HCT116 (cell line): Measurements from ENCODE around the gene SSH2. TPM values are rescaled to one million over a fixed set of nuclear protein-coding genes. Genes with fewer than 3 reads are reported as not detected.

Source experiments
- ATAC-seq: fragments of 200-7000 bp; cut with Tn5 transposase; 2 replicates; pipeline ENCODE4 v1.9.1; 2020; ENCODE audit warnings: mild to moderate bottlenecking, moderate library complexity
- BruUV-seq: library from RNA; stranded (reverse); fragments of 400-500 nt; replicated peaks from 2 replicates; lab custom pipeline; 2021; lab: Mats Ljungman, UMichigan
- CTCF ChIA-PET: fragments of 300-600 bp; sonication (Branson Sonifier 250); formaldehyde crosslinking; loops from one replicate; lab custom pipeline; 2021; ENCODE audit warnings: antibody characterized with exemption; lab: Charles Lee
- POLR2A ChIA-PET: fragments of 300-600, 350-600 bp; sonication (Branson Sonifier 250); formaldehyde crosslinking; loops from one replicate; lab custom pipeline; 2021; ENCODE audit warnings: antibody characterized with exemption; lab: Charles Lee
- RAD21 ChIA-PET, 2 experiments: fragments of 300-600 bp; sonication (Branson Sonifier 250); formaldehyde crosslinking; loops; one replicate each; lab custom pipeline; 2023; ENCODE audit warnings: low total read pairs in 2 of 2; ENCODE audit not compliant: uncharacterized antibody in 2 of 2, unreplicated experiment in 2 of 2, low non-redundant PET in 1 of 2; lab: Charles Lee
- DNase-seq: peaks from one replicate; pipeline ENCODE4 v3.0.0-alpha.2; 2010; ENCODE audit warnings: low read depth, low spot score
- H2AFZ ChIP-seq: fragments of 200-600 bp; shearing (Covaris generic), sonication (generic); 2 replicates; pipeline ENCODE4 v1.6.1; 2017; ENCODE audit warnings: low read depth, mixed run types, mixed read lengths, antibody characterized with exemption, low read length; ENCODE audit not compliant: poor library complexity, severe bottlenecking
- H3K27ac ChIP-seq: 2 replicates; pipeline ENCODE4 v1.5.1; 2012; ENCODE audit warnings: low read depth, low read length
- H3K27me3 ChIP-seq: fragments of 200-600 bp; sonication (generic); 2 replicates; pipeline ENCODE4 v1.6.1; 2016; ENCODE audit warnings: mixed run types, low read length, mixed read lengths; ENCODE audit not compliant: insufficient read depth
- H3K36me3 ChIP-seq, 2 experiments: fragments of 200-500 bp in 1 of 2; fragments of 200-600 bp in 1 of 2; sonication (Bioruptor generic) in 1 of 2; sonication (generic) in 1 of 2; 2 replicates each; pipeline versions ENCODE4 v1.5.1 to v1.6.1; 2014 to 2016; ENCODE audit warnings: low read length in 2 of 2, inconsistent platforms in 1 of 2, mixed read lengths in 1 of 2, mixed run types in 1 of 2; ENCODE audit not compliant: insufficient read depth in 2 of 2, control insufficient read depth in 1 of 2
- H3K4me1 ChIP-seq, 2 experiments: fragments of 200-600 bp in 1 of 2; sonication (generic) in 1 of 2; 2 replicates each; pipeline versions ENCODE4 v1.5.1 to v1.6.1; 2012 to 2017; ENCODE audit warnings: low read length in 2 of 2, inconsistent platforms in 1 of 2, mild to moderate bottlenecking in 1 of 2, mixed read lengths in 1 of 2, mixed run types in 1 of 2, moderate library complexity in 1 of 2; ENCODE audit not compliant: insufficient read depth in 2 of 2, control insufficient read depth in 1 of 2
- H3K4me2 ChIP-seq: fragments of 200-600 bp; sonication (generic); 2 replicates; pipeline ENCODE4 v1.6.1; 2017; ENCODE audit warnings: mixed run types, low read length, mixed read lengths
- H3K4me3 ChIP-seq, 2 experiments: fragments of 200-600 bp in 1 of 2; sonication (generic) in 1 of 2; replicated peaks in 1 of 2; 2 replicates each; pipeline ENCODE4 v1.5.1; 2011 to 2016; ENCODE audit warnings: low read length in 2 of 2, control low read depth in 1 of 2, low read depth in 1 of 2, mild to moderate bottlenecking in 1 of 2, mixed read lengths in 1 of 2, mixed run types in 1 of 2
- H3K79me2 ChIP-seq: fragments of 200-600 bp; sonication (generic); 2 replicates; pipeline ENCODE4 v1.6.1; 2017; ENCODE audit warnings: mild to moderate bottlenecking, mixed run types, low read length, moderate library complexity, mixed read lengths; ENCODE audit not compliant: insufficient read depth
- H3K9ac ChIP-seq: fragments of 200-600 bp; sonication (generic); 2 replicates; pipeline ENCODE4 v1.6.1; 2016; ENCODE audit warnings: low read length, mixed read lengths
- H3K9me2 ChIP-seq: fragments of 200-600 bp; sonication (generic), shearing (Covaris generic); 2 replicates; pipeline ENCODE4 v1.6.1; 2017; ENCODE audit warnings: mixed run types, mild to moderate bottlenecking, moderate library complexity; ENCODE audit not compliant: insufficient read depth
- H3K9me3 ChIP-seq, 2 experiments: fragments of 200-500 bp in 1 of 2; fragments of 200-600 bp in 1 of 2; sonication (Bioruptor generic) in 1 of 2; sonication (generic) in 1 of 2; 2 replicates each; pipeline ENCODE4 v1.6.1; 2014 to 2017; ENCODE audit warnings: low read length in 2 of 2, mixed read lengths in 2 of 2, inconsistent platforms in 1 of 2, low read depth in 1 of 2, mild to moderate bottlenecking in 1 of 2, mixed run types in 1 of 2, moderate library complexity in 1 of 2; ENCODE audit not compliant: control insufficient read depth in 1 of 2, insufficient read depth in 1 of 2
- H4K20me1 ChIP-seq: fragments of 200-600 bp; sonication (generic), shearing (Covaris generic); 2 replicates; pipeline ENCODE4 v1.6.1; 2017; ENCODE audit warnings: mixed run types, mild to moderate bottlenecking, moderate library complexity; ENCODE audit not compliant: insufficient read depth
- ATF3 ChIP-seq: IDR thresholded peaks from 2 replicates; pipeline ENCODE4 v1.6.1; 2012
- CEBPB ChIP-seq: IDR thresholded peaks from 2 replicates; pipeline ENCODE4 v1.6.1; 2012; ENCODE audit warnings: low read depth
- EGR1 ChIP-seq: IDR thresholded peaks from 2 replicates; pipeline ENCODE4 v1.6.1; 2012; ENCODE audit warnings: low read depth
- ELF1 ChIP-seq: IDR thresholded peaks from 2 replicates; pipeline ENCODE4 v1.6.1; 2012; ENCODE audit warnings: low read depth, borderline replicate concordance
- EZH2phosphoT487 ChIP-seq: fragments of 200-600 bp; IDR thresholded peaks from 2 replicates; pipeline ENCODE4 v1.6.1; 2018; ENCODE audit warnings: antibody characterized with exemption, borderline replicate concordance
- JUND ChIP-seq: IDR thresholded peaks from 2 replicates; pipeline ENCODE4 v1.6.1; 2012
- RAD21 ChIP-seq: IDR thresholded peaks from 2 replicates; pipeline ENCODE4 v1.6.1; 2012; ENCODE audit warnings: low read depth, mild to moderate bottlenecking
- REST ChIP-seq: IDR thresholded peaks from 2 replicates; pipeline ENCODE4 v1.6.1; 2012; ENCODE audit warnings: low read depth
- SIN3A ChIP-seq: IDR thresholded peaks from 2 replicates; pipeline ENCODE4 v1.6.1; 2012; ENCODE audit warnings: low read depth
- SP1 ChIP-seq: IDR thresholded peaks from 2 replicates; pipeline ENCODE4 v1.6.1; 2012; ENCODE audit warnings: low read depth
- SRF ChIP-seq: IDR thresholded peaks from 2 replicates; pipeline ENCODE4 v1.6.1; 2012; ENCODE audit warnings: low read depth
- YY1 ChIP-seq: IDR thresholded peaks from 2 replicates; pipeline ENCODE4 v1.6.1; 2011; ENCODE audit warnings: low read length, low read depth, moderate library complexity, mild to moderate bottlenecking; ENCODE audit not compliant: insufficient replicate concordance; ENCODE audit errors: extremely low read depth
- ZFX ChIP-seq: fragments of 450-650 bp; IDR thresholded peaks from 2 replicates; pipeline ENCODE4 v1.6.1; 2017
- ZNF274 ChIP-seq: fragments of 200-500 bp; sonication (Bioruptor generic); IDR thresholded peaks from 2 replicates; pipeline ENCODE4 v1.6.1; 2014; ENCODE audit warnings: mild to moderate bottlenecking, low read depth, low read length, inconsistent platforms
- intact Hi-C: fragments of 100-400 bp; cut with micrococcal nuclease; formaldehyde crosslinking; loops from 2 replicates; pipeline ENCODE4 v1.10.0; 2022
- total RNA-seq: library from RNA; stranded (reverse); gene quantifications from one replicate; pipeline ENCODE4 v1.2.1, GENCODE V29; 2021; ENCODE audit not compliant: unreplicated experiment

Gene SSH2
- total RNA-seq, 1 experiment from 2014 or later: 17.0 TPM

- Histone ChIP-seq H3K36me3 (no peaks in the 10 kb centered on the region), H3K27ac (no peak overlapping the region), H3K9me3 (no peaks in the 10 kb centered on the region), H4K20me1 (no peaks in the 10 kb centered on the region), H3K4me1 (peaks cover 9 to 29% of the 10 kb centered on the region in 2 experiments), H2AFZ (no peak overlapping the region), H3K4me2 (no peak overlapping the region), H3K79me2 (no peaks in the 10 kb centered on the region), H3K4me3 (no peak overlapping the region), H3K9me2 (no peaks in the 10 kb centered on the region), H3K9ac (no peak overlapping the region), H3K27me3 (no peaks in the 10 kb centered on the region)
- CTCF ChIA-PET: no interaction called here
- intact Hi-C loops: no loop called here
- RAD21 ChIA-PET: no interaction called here
- POLR2A ChIA-PET: no interaction called here
- no peak for TF ChIP-seq CEBPB
- no peak for TF ChIP-seq SRF
- TF ChIP-seq ZNF274: no peak
- no peak for TF ChIP-seq EGR1
- TF ChIP-seq ELF1: no peak
- TF ChIP-seq JUND: no peak
- no peak for TF ChIP-seq ZFX
- TF ChIP-seq YY1: no peak
- no peak for TF ChIP-seq RAD21
- no peak for TF ChIP-seq EZH2phosphoT487
- TF ChIP-seq SP1: no peak
- no peak for TF ChIP-seq SIN3A
- TF ChIP-seq ATF3: no peak
- DNase-seq (no peak), ATAC-seq (no peak)
- no TSS peak for BruUV-seq
These were observed 268.8 kb downstream of the SSH2 start for GRCh38 chr17:29661213-29661612.

- no peak overlapping the region for H3K4me2 ChIP-seq
- no peak for ATAC-seq
- ChIA-PET CTCF (no interaction called here), RAD21 (no interaction called here), POLR2A (no interaction called here)
- H2AFZ ChIP-seq: no peak overlapping the region
- no peak for TF ChIP-seq REST
- no peak for TF ChIP-seq ZFX
- no peak for DNase-seq
- H3K36me3 ChIP-seq: no peaks in the 10 kb centered on the region
- no peaks in the 10 kb centered on the region for H3K9me3 ChIP-seq
- H3K9ac ChIP-seq: no peak overlapping the region
- peaks cover 8 to 21% of the 10 kb centered on the region in 2 experiments; a peak in 3 of 4 replicates for H3K4me1 ChIP-seq
- H3K27me3 ChIP-seq: no peaks in the 10 kb centered on the region
- no peaks in the 10 kb centered on the region for H3K9me2 ChIP-seq
- H3K4me3 ChIP-seq: no peak overlapping the region
- no peaks in the 10 kb centered on the region for H3K79me2 ChIP-seq
- H4K20me1 ChIP-seq: no peaks in the 10 kb centered on the region
- intact Hi-C loops: no loop called here
- no TSS peak for BruUV-seq
- no peak overlapping the region for H3K27ac ChIP-seq
These were observed 270.9 kb downstream of the SSH2 start for GRCh38 chr17:29659155-29659554.
